Measurements from ENCODE around the gene TMEM273.

DNA sequence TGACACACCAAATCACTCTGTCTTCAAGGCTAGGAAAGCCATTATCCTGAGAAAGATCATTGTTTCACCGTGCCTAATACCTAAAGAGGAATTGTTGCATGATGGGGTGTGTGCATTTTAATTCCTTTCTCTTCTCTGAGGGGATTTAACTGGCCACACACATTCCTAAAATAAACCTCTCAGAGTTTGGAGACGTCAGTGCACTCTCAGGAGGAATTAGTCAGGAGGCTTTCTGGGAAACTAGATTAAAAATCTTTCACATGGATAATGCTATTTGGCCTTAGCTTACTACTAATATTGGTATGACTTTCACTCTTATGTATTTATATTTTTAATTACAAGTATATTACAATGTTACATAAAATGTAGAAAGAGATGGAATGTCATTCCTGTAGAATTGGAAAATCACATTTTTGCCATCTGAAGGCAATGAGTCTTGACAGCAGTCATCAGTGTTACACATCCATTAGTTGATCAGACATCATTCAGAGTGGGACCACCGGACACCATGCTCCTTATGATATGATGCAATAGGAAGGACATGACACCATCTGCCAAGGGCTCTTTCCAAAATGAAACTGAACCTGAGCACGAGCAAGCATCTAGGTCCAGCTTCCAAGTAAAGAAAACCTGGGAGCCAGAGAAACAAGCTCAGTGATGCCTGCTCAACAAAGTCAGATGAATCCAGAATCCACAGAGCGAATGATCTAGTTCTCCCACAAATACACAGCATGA, 43.1 kb upstream of the TMEM273 start:
- TF ChIP-seq, protein P1, sequence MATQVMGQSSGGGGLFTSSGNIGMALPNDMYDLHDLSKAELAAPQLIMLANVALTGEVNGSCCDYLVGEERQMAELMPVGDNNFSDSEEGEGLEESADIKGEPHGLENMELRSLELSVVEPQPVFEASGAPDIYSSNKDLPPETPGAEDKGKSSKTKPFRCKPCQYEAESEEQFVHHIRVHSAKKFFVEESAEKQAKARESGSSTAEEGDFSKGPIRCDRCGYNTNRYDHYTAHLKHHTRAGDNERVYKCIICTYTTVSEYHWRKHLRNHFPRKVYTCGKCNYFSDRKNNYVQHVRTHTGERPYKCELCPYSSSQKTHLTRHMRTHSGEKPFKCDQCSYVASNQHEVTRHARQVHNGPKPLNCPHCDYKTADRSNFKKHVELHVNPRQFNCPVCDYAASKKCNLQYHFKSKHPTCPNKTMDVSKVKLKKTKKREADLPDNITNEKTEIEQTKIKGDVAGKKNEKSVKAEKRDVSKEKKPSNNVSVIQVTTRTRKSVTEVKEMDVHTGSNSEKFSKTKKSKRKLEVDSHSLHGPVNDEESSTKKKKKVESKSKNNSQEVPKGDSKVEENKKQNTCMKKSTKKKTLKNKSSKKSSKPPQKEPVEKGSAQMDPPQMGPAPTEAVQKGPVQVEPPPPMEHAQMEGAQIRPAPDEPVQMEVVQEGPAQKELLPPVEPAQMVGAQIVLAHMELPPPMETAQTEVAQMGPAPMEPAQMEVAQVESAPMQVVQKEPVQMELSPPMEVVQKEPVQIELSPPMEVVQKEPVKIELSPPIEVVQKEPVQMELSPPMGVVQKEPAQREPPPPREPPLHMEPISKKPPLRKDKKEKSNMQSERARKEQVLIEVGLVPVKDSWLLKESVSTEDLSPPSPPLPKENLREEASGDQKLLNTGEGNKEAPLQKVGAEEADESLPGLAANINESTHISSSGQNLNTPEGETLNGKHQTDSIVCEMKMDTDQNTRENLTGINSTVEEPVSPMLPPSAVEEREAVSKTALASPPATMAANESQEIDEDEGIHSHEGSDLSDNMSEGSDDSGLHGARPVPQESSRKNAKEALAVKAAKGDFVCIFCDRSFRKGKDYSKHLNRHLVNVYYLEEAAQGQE (IDR thresholded peaks at IDR 0.05; ENCODE audit: low read depth): no peak
- TF ChIP-seq CTCF (IDR thresholded peaks at IDR 0.05 in 2 of 3, conservative IDR thresholded peaks at IDR 0.05 in 1 of 3; ENCODE audit: borderline replicate concordance in 1 of 3, insufficient read depth in 1 of 3, low read depth in 2 of 3, low read length in 2 of 3) (no peak), ZNF274 (IDR thresholded peaks at IDR 0.05; ENCODE audit: low read depth, low read length) (no peak), EZH2 (IDR thresholded peaks at IDR 0.05) (no peak), RAD21 (IDR thresholded peaks at IDR 0.05; ENCODE audit: low read depth) (no peak), POLR2A (IDR thresholded peaks at IDR 0.05; ENCODE audit: borderline replicate concordance, extremely low read depth, insufficient read depth, insufficient read length) (no peak), CEBPB (IDR thresholded peaks at IDR 0.05; ENCODE audit: low read depth) (no peak), SP1 (IDR thresholded peaks at IDR 0.05; ENCODE audit: low read depth) (no peak), SIN3A (IDR thresholded peaks at IDR 0.05; ENCODE audit: low read depth) (no peak), JUND (IDR thresholded peaks at IDR 0.05) (no peak), YY1 (IDR thresholded peaks at IDR 0.05; ENCODE audit: extremely low read depth, insufficient replicate concordance, low read depth, low read length) (no peak), FOSL1 (IDR thresholded peaks at IDR 0.05; ENCODE audit: low read depth) (no peak)
- TF ChIP-seq, protein P2, sequence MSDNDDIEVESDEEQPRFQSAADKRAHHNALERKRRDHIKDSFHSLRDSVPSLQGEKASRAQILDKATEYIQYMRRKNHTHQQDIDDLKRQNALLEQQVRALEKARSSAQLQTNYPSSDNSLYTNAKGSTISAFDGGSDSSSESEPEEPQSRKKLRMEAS (IDR thresholded peaks at IDR 0.05): no peak
